Endothelial cell (in vitro differentiated cells): ENCODE results near the gene TLX2. TPM values are rescaled to one million over a fixed set of nuclear protein-coding genes. Genes with fewer than 3 reads are reported as not detected.

Experiments
- DNase-seq: peaks from one replicate; pipeline ENCODE4 v3.0.0; 2021; ENCODE audit warnings: low spot score
- H3K27ac Mint-ChIP-seq: one replicate; pipeline ENCODE4 v1.8.0; 2021; ENCODE audit warnings: mixed read lengths, inconsistent platforms; ENCODE audit not compliant: unreplicated experiment
- H3K27me3 Mint-ChIP-seq: one replicate; pipeline ENCODE4 v1.8.0; 2021; ENCODE audit warnings: mild to moderate bottlenecking, moderate library complexity, mixed read lengths, inconsistent platforms; ENCODE audit not compliant: unreplicated experiment
- H3K36me3 Mint-ChIP-seq: one replicate; pipeline ENCODE4 v1.8.0; 2021; ENCODE audit warnings: mild to moderate bottlenecking, low read depth, mixed read lengths, inconsistent platforms; ENCODE audit not compliant: unreplicated experiment
- H3K4me1 Mint-ChIP-seq: one replicate; pipeline ENCODE4 v1.8.0; 2021; ENCODE audit warnings: mild to moderate bottlenecking, mixed read lengths, inconsistent platforms; ENCODE audit not compliant: unreplicated experiment
- H3K4me3 Mint-ChIP-seq: one replicate; pipeline ENCODE4 v1.8.0; 2021; ENCODE audit warnings: mild to moderate bottlenecking, mixed read lengths, inconsistent platforms; ENCODE audit not compliant: unreplicated experiment
- H3K9me3 Mint-ChIP-seq: one replicate; pipeline ENCODE4 v1.8.0; 2021; ENCODE audit warnings: mixed read lengths, inconsistent platforms; ENCODE audit not compliant: unreplicated experiment
- total RNA-seq: library from RNA; stranded (reverse); fragmentation: NEBNext Ultra II Directional; extraction: Animal tissue kit (Norgen Biotek cat#: 25700); gene quantifications from one replicate; pipeline ENCODE4 v1.2.1, GENCODE V29; 2021; ENCODE audit not compliant: unreplicated experiment
- TF ChIP-seq, protein P1 (sequence below): fragments of 200-600 bp; sonication (generic); IDR thresholded peaks from one replicate; pipeline ENCODE4 v1.5.0; 2021; ENCODE audit warnings: antibody characterized with exemption; ENCODE audit not compliant: unreplicated experiment

Gene TLX2
- total RNA-seq, 1 donor from 2014 or later, result not detected

DNA sequence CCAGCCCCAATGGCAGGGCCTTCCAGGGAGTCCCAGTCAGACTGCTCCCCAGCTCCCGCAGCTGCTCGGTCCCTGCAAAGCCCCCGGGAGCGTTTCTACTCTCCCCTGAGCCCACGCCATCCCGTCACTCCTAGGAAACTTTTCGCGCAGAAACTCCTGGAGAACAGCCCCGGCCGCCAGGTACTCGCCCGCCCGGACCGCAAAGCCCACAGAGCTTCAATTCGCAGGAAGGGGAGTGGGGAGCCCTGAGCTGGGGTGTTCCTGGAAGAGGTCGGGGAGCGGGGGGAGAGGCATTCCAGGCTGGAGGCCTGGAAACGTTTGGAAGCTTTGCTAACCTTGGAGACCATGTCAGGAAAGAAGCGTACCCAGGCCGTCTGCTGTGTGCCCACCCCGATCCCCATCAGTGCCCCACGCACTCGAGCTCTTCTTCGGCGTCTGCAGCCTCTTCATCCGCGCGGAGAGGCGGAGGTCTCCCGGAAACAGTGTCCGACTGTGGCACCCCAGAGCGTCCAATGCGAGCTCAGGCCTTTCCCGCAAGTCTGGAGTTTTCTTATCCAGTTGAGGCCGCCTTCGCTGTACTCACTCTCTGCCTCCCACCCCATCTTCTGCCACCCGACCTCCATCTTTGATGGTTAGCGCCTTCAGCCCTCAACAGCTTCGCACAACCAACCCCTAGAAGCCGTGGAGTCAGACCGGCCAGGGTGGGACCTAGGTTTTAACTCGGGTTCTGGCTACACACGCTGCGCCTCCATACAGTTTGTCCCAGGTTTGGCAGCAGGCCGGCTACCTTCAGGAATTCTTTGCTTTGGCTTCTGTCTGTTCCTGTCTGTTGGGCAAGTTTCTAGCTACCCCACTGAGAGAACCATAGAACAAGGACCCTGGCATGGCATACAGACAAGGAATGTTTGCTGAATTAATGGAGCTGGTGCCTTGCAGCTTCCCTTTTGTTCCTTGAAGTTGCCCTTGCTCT lies 10.5 kb upstream of the TLX2 start:
- Mint-ChIP-seq H3K27me3 (peaks cover 41% of the 10 kb centered on the region), H3K36me3 (peaks cover 13% of the 10 kb centered on the region), H3K4me3 (peak overlapping the region; percentile 29), H3K4me1 (peaks cover 21% of the 10 kb centered on the region), H3K9me3 (no peaks in the 10 kb centered on the region), H3K27ac (no peak overlapping the region)
- DNase-seq, result no peak
- TF ChIP-seq, protein P1, sequence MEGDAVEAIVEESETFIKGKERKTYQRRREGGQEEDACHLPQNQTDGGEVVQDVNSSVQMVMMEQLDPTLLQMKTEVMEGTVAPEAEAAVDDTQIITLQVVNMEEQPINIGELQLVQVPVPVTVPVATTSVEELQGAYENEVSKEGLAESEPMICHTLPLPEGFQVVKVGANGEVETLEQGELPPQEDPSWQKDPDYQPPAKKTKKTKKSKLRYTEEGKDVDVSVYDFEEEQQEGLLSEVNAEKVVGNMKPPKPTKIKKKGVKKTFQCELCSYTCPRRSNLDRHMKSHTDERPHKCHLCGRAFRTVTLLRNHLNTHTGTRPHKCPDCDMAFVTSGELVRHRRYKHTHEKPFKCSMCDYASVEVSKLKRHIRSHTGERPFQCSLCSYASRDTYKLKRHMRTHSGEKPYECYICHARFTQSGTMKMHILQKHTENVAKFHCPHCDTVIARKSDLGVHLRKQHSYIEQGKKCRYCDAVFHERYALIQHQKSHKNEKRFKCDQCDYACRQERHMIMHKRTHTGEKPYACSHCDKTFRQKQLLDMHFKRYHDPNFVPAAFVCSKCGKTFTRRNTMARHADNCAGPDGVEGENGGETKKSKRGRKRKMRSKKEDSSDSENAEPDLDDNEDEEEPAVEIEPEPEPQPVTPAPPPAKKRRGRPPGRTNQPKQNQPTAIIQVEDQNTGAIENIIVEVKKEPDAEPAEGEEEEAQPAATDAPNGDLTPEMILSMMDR, result no peak

DNA sequence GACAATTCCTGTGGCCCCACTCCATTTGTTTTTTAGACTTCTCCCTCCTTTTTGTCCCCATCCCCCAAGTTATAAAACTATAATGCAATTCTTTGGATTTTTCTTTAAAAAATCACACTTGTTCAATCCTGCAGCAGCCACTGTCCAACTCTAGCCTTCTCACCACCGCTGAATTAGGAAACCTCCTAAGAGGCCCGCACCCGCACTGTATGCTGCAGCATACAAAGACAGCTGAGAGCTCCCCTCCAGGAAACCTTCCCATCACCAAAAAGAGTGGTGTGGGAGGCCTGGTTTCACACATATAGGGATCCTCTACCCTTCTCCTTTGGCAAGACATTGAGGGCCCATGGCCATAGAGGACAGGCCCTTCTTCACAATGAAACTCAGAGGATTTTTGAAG lies 9.7 kb upstream of the TLX2 start:
- TF ChIP-seq, protein P1, result no peak
- H3K4me3 Mint-ChIP-seq, result peak overlapping the region; percentile 29
- no peak for DNase-seq
- no peaks in the 10 kb centered on the region for H3K9me3 Mint-ChIP-seq
- peaks cover 41% of the 10 kb centered on the region for H3K27me3 Mint-ChIP-seq
- no peak overlapping the region for H3K27ac Mint-ChIP-seq
- H3K4me1 Mint-ChIP-seq, result peaks cover 19% of the 10 kb centered on the region
- H3K36me3 Mint-ChIP-seq, result peaks cover 13% of the 10 kb centered on the region

DNA sequence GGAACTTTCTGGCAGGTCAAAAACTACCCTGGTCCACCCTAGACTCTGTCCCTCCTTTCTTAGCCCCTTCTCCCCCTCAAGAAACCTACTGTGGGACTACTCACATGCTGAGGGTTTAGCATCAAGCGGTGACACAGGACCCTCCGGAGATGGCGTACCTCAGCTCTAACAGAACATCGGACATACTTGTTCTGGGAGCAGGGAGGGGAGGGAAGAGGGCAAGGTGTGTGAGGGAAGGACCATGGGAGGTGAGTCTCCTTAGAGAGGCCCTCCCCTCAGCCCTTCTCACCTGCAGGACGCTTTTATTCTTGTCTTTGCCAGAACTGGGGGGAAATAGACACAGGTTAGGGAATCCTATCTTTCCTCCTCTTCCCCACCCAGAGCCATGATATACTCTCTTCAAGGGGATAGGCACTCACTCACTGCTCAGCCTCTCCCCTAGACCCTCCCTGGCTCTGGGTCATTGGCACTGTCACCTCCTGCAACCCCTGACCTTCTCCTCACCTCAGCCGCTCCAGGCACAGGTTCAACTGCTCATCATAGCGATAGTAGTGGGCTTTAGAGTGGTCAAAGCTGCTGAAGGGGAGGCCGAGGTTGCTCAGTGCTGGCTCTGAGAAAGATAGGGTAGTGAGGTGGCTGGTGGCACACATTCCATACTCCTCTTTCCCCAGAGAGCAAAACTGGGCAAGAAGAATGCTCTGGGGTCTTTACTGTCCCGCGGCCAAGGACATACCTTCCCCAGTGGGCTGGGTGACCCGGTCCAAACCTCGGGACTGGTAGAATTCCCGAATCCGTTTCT lies 8.6 kb upstream of the TLX2 start:
- H3K4me3 Mint-ChIP-seq, result no peak overlapping the region
- no peak overlapping the region for H3K27ac Mint-ChIP-seq
- TF ChIP-seq, protein P1, result no peak
- H3K9me3 Mint-ChIP-seq, result no peaks in the 10 kb centered on the region
- DNase-seq, result no peak
- peaks cover 34% of the 10 kb centered on the region for H3K27me3 Mint-ChIP-seq
- peaks cover 13% of the 10 kb centered on the region for H3K36me3 Mint-ChIP-seq
- peaks cover 27% of the 10 kb centered on the region for H3K4me1 Mint-ChIP-seq

DNA sequence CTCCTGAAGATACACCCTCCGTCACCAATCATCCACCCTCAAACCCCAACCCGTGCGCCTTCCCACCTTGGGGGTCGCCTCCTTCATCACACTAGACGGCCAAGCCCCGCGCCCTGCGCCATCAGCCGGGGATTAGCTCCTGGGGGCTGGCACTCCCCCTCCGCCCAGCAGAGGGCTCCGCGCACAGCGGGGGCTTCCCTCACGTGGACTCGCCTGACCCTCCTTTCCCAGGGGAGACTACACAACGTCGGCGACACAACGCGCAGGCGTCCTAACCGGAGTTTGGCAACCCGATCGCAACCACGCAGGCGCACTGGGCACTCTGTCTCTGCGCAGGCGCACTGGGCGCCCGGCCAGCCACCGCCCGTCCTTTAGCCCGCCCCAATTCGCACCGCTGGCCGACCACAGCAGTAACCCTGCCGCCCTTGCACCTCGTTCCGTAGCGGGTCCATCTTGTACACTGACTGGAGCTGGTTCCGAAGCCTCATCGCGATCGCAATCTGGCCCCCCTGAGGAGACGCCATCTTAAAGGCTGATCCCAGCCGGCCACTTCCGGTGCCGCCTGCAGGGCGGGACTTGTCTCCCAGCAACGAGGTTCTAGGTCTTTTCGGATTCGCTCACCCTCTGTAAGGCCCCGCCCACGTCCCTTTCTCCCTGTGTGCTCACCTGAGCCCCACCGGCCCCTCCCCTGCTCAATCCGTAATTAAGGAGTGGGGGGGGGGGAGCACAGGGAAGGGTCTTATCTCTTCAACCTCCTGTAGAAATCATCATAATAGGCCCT lies 6.9 kb upstream of the TLX2 start, which contains the start of gene PCGF1:
TSS of gene PCGF1 (minus strand) at position 551 of the 781 bp plus-strand sequence. CDS start at position 524, 27 bp downstream.
- Mint-ChIP-seq H3K4me1 (peaks cover 27% of the 10 kb centered on the region), H3K9me3 (no peaks in the 10 kb centered on the region), H3K36me3 (peaks cover 13% of the 10 kb centered on the region), H3K27ac (peak within 1 kb of the TSS; percentile 100), H3K4me3 (peak within 1 kb of the TSS; percentile 100), H3K27me3 (peaks cover 34% of the 10 kb centered on the region)
- TF ChIP-seq, protein P1, result peak; percentile 32
- peak; percentile 95 for DNase-seq
